DMS53 (cell line): Measurements from ENCODE around the gene RPS6KA4.
"Not testable (repeated sequence)": the region's sequence is repeated elsewhere in the genome, so short reads cannot be mapped to it uniquely, and the experiment has no call there.

Source experiments
- DNase-seq: peaks from one replicate; lab custom pipeline; 2025; lab: John Stamatoyannopoulos, UW

Gene RPS6KA4

GRCh38 chr11:64358907-64359711 is at the start of gene RPS6KA4:
Gene RPS6KA4, plus strand, starts transcription at chr11:64359162. Its CDS starts 74 bp downstream, at chr11:64359236.
- peak; percentile 87 for DNase-seq

GRCh38 chr11:64312947-64313346 is 46.0 kb upstream of the RPS6KA4 start:
- DNase-seq: no peak

DNA sequence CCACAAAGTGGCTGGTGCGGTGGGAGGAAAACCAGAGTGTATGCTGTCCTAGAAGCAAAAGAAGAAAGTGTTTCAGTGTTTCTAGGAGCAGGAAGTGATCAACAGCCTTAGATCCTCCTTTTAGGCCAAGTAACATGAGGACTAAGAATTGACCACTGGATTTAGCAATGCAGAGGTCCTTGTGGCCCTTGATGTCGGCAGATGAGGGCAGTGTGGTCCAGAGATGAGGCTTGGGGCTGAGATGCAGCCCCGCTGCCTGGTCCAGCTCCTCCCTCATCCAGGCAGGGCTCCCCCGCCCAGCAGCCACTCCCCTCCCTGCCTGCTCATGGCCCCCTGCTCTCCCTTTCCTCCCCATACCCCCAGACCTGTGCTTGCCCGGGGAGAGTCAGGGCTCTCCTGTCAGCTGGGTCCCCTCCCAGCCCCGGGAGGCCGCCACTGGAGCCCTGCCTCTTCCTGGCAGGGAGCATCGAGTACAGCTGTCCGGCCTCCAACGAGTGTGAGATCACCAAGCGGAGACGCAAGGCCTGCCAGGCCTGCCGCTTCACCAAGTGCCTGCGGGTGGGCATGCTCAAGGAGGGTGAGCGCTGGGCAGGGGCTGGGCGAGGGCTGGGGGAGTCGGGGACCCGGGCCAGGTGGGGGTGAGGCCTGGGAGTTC is 45.3 kb upstream of the RPS6KA4 start:
- no peak for DNase-seq

DNA sequence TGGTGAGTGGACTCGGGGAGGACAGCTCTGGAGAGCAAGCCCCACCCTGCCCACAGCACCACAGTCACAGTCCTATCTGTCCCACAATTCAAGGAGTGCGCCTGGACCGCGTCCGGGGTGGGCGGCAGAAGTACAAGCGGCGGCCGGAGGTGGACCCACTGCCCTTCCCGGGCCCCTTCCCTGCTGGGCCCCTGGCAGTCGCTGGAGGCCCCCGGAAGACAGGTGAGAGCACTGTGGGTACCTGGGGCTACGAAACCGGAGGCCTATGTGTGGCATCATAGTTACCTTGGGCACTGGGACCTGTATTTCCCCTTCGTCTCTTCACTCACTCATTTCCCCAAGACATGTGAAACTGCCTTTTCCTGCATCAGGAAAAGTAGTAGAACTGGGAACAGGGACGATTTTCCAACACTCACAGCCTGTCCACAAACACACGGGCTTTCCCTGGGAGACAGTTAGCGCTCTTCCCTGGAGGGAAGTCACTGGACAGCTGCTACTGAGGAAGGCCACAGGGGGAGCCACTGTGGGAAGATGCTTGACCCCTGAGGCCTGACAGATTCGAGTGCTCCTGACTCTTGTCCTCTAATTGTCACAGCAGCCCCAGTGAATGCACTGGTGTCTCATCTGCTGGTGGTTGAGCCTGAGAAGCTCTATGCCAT is 44.7 kb upstream of the RPS6KA4 start:
- DNase-seq: peak; percentile 48

DNA sequence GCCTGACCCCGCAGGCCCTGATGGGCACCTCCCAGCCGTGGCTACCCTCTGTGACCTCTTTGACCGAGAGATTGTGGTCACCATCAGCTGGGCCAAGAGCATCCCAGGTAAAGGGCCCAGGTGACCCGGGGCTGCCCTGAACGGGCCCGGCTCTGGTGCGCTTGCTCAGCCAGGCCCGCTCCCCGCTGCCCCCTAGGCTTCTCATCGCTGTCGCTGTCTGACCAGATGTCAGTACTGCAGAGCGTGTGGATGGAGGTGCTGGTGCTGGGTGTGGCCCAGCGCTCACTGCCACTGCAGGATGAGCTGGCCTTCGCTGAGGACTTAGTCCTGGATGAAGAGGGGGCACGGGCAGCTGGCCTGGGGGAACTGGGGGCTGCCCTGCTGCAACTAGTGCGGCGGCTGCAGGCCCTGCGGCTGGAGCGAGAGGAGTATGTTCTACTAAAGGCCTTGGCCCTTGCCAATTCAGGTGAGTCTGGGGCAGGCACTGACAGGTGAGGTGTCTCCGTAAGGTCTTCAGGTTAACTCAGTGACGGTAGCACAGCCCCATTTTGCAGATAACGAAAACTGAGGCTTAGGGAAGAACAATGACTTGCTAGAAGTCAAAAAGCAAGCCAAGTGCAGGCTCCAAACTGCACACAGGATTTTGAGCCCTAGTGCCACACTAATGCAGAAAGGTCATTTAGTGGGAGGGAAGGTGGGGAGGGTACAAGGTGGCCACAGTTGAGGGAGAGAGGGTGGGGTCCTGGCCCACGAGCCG is 44.0 kb upstream of the RPS6KA4 start:
- DNase-seq: no peak

GRCh38 chr11:64315667-64316526 is 43.1 kb upstream of the RPS6KA4 start:
- DNase-seq: not testable (repeated sequence)

- DNase-seq: peak; percentile 95
Observed at GRCh38 chr11:64316672-64317324, 42.2 kb upstream of the RPS6KA4 start.

GRCh38 chr11:64317325-64317960 is 41.5 kb upstream of the RPS6KA4 start, which contains the start of gene TRMT112:
Gene TRMT112, minus strand, starts transcription at chr11:64317559. Its CDS starts 33 bp downstream, at chr11:64317526.
- DNase-seq: peak; percentile 100

DNA sequence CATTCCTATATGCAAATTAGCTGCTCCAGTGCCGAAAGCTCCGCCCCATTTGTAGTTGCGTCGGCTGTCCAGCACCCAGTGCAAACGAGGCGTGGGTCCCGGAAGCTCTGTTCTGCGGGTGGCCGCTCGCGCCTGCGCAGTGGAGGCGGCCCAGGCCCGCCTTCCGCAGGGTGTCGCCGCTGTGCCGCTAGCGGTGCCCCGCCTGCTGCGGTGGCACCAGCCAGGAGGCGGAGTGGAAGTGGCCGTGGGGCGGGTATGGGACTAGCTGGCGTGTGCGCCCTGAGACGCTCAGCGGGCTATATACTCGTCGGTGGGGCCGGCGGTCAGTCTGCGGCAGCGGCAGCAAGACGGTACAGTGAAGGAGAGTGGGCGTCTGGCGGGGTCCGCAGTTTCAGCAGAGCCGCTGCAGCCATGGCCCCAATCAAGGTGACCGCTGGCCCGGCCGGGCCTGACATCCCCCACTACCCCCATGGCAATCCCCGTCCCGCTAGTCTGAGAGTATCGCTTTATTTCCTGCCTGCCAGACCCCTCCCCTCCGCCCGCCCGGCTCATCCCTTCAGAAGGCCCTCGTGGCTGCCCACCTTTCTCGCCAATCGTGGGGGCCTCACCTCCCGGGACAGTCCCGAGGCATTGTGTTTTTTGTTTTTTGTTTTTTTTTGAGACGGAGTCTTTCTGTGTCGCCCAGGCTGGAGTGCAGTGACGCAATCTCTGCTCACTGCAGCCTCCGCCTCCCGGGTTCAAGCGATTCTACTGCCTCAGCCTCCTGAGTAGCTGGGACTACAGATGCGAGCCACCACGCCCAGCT is 40.8 kb upstream of the RPS6KA4 start, which contains the start of gene PRDX5:
PRDX5 (plus strand) TSS at position 161 of the 805 bp plus-strand sequence; CDS start at position 256, 95 bp downstream.
- peak; percentile 99 for DNase-seq

- no peak for DNase-seq
Observed at GRCh38 chr11:64318766-64319761, 39.9 kb upstream of the RPS6KA4 start.

- DNase-seq: no peak
Observed at GRCh38 chr11:64320556-64320955, 38.4 kb upstream of the RPS6KA4 start.

DNA sequence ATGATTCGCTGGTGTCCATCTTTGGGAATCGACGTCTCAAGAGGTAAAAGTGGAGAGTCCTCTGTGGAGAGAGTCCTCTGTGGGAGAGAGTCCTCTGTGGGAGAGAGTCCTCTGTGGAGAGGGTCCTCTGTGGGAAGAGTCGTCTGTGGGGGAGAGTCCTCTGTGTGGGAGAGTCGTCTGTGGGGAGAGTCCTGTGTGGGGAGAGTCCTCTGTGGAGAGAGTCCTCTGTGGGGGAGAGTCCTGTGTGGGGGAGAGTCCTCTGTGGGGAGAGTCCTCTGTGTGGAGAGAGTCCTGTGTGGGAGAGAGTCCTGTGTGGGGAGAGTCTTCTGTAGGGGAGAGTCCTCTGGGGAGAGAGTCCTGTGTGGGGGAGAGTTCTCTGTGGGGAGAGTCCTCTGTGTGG is 37.9 kb upstream of the RPS6KA4 start:
- DNase-seq: no peak

DNA sequence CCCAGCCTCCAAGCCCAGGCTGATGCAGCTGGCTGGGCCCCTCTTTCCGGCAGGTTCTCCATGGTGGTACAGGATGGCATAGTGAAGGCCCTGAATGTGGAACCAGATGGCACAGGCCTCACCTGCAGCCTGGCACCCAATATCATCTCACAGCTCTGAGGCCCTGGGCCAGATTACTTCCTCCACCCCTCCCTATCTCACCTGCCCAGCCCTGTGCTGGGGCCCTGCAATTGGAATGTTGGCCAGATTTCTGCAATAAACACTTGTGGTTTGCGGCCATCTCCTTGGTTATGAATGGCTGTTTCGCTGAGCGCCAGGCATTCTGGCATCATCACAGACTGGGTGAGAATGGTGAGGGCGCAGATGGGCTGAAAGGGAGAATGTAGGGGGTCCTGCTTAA is 37.4 kb upstream of the RPS6KA4 start:
- no peak for DNase-seq

- DNase-seq: no peak
Observed at GRCh38 chr11:64322925-64323260, 36.1 kb upstream of the RPS6KA4 start.

- no peak for DNase-seq
Observed at GRCh38 chr11:64323373-64323772, 35.6 kb upstream of the RPS6KA4 start.

GRCh38 chr11:64323984-64324383 is 35.0 kb upstream of the RPS6KA4 start:
- not testable (repeated sequence) for DNase-seq

GRCh38 chr11:64324692-64325469 is 34.1 kb upstream of the RPS6KA4 start:
- no peak for DNase-seq
